Thoracic aorta (tissue), 2 donors: ENCODE results near the gene CYP26A1. TPM values are rescaled to one million over a fixed set of nuclear protein-coding genes. Genes with fewer than 3 reads are reported as not detected.
A peak's percentile ranks its signal among the peaks of the same experiment; 100 is the strongest.

Experiments used
- ATAC-seq: fragments of 150-250 bp; one replicate; pipeline ENCODE4 v1.8.0; 2017; ENCODE audit warnings: low read depth; ENCODE audit not compliant: insufficient number of reproducible peaks, low FRiP score
- DNase-seq: peaks from one replicate; pipeline ENCODE4 v3.0.0-alpha.2; 2020; ENCODE audit warnings: low spot score
- H3K27ac ChIP-seq, 2 donors: fragments of 200-600 bp; sonication (generic); 1 replicate in 1 of 2; 2 replicates in 1 of 2; pipeline ENCODE4 v1.5.1; 2016; ENCODE audit warnings: mild to moderate bottlenecking in 2 of 2, moderate library complexity in 2 of 2
- H3K27me3 ChIP-seq: fragments of 200-600 bp; sonication (generic); replicated peaks from 2 replicates; pipeline ENCODE4 v1.6.0; 2016; ENCODE audit warnings: mild to moderate bottlenecking; ENCODE audit not compliant: insufficient read depth
- H3K36me3 ChIP-seq: fragments of 200-600 bp; sonication (generic); one replicate; pipeline ENCODE4 v1.5.1; 2016
- H3K4me1 ChIP-seq, 2 donors: fragments of 200-600 bp; sonication (generic); 1 replicate in 1 of 2; 2 replicates in 1 of 2; pipeline versions ENCODE4 v1.5.1 to v1.6.0; 2016; ENCODE audit warnings: low read depth in 2 of 2, mild to moderate bottlenecking in 1 of 2; ENCODE audit not compliant: control insufficient read depth in 1 of 2
- H3K4me3 ChIP-seq: fragments of 200-600 bp; sonication (generic); 2 replicates; pipeline ENCODE4 v1.5.1; 2016; ENCODE audit warnings: mild to moderate bottlenecking
- H3K9me3 ChIP-seq: fragments of 200-600 bp; sonication (generic); 2 replicates; pipeline ENCODE4 v1.5.1; 2016
- total RNA-seq, 2 donors: library from RNA; depleted of rRNA; stranded (reverse); fragments of >200 nt; gene quantifications; one replicate each; pipeline versions ENCODE4 v1.1.0 to v1.2.3, GENCODE V29; 2016
- TF ChIP-seq, protein P1 (sequence below): fragments of 200-600 bp; sonication (generic); IDR thresholded peaks from one replicate; pipeline ENCODE4 v1.5.1; 2019; ENCODE audit warnings: antibody characterized with exemption

CYP26A1 gene
- total RNA-seq, 2 donors from 2014 or later = not detected

DNA sequence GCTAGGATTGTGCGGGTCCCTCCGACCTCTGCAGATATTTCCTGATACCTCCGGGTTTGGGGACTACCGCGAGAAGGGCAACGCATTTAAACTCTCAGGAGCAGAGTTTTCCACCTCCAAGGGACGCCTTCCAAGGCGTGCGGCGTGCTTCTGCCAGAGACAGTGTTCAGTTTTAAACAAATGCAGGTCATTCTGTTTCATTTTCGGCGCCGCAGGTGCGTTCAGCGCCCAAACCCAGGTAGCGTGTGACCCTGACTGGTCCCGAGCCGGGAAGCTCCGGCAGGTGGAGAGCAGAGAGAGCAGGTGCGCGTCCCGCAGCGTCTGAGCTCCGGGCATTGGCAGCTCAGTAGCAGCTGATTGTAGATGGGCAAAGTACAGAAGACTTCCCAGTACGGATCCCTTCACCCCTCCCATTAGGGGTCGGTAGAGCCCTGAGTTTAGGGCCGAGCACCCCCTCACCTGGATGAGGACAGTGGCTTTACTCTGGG is 1.4 kb upstream of the CYP26A1 start:
- Histone ChIP-seq H3K27me3 (peaks cover 8% of the 10 kb centered on the region), H3K9me3 (no peaks in the 10 kb centered on the region), H3K27ac (no peak overlapping the region), H3K36me3 (no peaks in the 10 kb centered on the region), H3K4me3 (peak overlapping the region; percentile 74), H3K4me1 (peaks cover 33 to 50% of the 10 kb centered on the region in 2 donors)
- TF ChIP-seq, protein P1, sequence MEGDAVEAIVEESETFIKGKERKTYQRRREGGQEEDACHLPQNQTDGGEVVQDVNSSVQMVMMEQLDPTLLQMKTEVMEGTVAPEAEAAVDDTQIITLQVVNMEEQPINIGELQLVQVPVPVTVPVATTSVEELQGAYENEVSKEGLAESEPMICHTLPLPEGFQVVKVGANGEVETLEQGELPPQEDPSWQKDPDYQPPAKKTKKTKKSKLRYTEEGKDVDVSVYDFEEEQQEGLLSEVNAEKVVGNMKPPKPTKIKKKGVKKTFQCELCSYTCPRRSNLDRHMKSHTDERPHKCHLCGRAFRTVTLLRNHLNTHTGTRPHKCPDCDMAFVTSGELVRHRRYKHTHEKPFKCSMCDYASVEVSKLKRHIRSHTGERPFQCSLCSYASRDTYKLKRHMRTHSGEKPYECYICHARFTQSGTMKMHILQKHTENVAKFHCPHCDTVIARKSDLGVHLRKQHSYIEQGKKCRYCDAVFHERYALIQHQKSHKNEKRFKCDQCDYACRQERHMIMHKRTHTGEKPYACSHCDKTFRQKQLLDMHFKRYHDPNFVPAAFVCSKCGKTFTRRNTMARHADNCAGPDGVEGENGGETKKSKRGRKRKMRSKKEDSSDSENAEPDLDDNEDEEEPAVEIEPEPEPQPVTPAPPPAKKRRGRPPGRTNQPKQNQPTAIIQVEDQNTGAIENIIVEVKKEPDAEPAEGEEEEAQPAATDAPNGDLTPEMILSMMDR = no peak
- ATAC-seq (no peak), DNase-seq (no peak)

DNA sequence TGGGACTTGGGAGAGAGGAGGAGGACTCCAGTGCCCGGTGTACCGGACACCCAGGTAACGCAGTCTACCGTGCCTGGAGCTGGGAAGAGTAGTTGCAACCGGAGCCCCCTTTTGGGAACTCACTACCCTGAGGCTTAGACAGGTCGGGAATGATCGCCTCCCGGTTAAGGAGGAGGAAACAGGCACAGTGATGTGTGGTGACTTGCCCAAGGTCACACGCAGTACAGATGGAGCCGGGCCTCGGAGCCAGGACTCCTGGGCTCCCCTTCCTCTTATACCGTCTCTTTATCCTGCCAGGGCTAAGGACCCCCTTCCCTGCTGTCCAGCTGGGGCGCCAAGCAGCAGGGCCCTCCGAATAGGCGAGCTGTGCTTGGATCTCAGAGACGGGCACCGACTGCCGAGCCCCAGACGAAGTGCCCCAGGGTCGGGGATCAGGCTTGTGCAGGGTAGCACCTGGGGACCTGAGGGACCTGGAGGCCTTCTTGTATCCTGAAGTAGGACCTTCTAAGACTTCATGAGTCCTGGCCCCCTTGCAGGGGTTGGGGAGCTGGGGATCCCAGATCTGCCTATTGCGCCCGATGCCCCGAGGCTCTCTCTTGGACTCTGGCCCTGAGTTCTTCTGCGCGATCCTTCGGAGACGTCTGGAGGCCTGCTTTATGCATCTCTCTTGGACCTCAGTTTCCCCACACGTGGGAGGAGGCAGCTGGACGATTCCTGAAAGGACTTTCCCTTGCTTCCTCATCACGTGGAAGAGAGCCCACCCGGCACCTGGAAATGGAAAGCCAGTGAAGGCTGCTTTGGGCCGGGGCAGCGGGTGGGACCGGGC is 767 bp upstream of the CYP26A1 start:
- Histone ChIP-seq H3K4me3 (peak overlapping the region; percentile 74), H3K36me3 (no peaks in the 10 kb centered on the region), H3K27ac (no peak overlapping the region), H3K27me3 (peaks cover 8% of the 10 kb centered on the region), H3K9me3 (no peaks in the 10 kb centered on the region), H3K4me1 (peaks cover 33 to 48% of the 10 kb centered on the region in 2 donors)
- DNase-seq (no peak), ATAC-seq (no peak)
- TF ChIP-seq, protein P1 = no peak

DNA sequence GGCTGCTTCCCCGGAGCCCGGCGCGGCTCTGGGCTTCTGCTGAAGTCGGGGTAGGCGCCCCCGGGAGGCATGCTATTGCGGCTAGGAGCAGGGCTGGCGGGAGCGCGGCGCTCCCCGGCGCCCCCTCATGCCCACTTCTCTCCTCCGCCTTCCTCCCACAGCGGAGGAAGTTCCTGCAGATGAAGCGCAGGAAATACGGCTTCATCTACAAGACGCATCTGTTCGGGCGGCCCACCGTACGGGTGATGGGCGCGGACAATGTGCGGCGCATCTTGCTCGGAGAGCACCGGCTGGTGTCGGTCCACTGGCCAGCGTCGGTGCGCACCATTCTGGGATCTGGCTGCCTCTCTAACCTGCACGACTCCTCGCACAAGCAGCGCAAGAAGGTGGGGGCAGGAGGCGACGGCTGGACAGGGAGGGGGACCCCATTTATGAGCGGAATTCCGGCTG is 479 bp downstream of the CYP26A1 start:
- Histone ChIP-seq H3K9me3 (no peaks in the 10 kb centered on the region), H3K4me3 (peak overlapping the region; percentile 74), H3K36me3 (no peaks in the 10 kb centered on the region), H3K4me1 (peaks cover 25 to 36% of the 10 kb centered on the region in 2 donors), H3K27ac (no peak overlapping the region), H3K27me3 (peaks cover 8% of the 10 kb centered on the region)
- ATAC-seq (no peak), DNase-seq (no peak)
- TF ChIP-seq, protein P1 = no peak

DNA sequence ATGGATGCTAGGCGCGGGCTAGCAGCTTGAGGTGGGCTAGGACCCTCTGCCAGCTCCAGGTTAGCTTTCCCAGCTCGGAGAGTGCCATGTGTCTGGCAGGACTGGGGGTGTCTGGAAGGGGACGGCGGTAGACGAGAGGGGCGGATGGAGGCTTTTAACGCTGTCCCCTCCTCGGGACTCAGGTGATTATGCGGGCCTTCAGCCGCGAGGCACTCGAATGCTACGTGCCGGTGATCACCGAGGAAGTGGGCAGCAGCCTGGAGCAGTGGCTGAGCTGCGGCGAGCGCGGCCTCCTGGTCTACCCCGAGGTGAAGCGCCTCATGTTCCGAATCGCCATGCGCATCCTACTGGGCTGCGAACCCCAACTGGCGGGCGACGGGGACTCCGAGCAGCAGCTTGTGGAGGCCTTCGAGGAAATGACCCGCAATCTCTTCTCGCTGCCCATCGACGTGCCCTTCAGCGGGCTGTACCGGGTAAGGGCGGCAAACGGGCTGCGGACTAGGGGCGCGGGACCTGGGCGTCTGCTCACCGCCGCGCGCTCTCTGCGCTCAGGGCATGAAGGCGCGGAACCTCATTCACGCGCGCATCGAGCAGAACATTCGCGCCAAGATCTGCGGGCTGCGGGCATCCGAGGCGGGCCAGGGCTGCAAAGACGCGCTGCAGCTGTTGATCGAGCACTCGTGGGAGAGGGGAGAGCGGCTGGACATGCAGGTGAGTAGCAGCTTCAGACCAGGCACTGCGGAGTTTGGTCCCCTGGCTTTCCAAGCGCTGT is 1.1 kb downstream of the CYP26A1 start:
- H3K27me3 ChIP-seq = peaks cover 8% of the 10 kb centered on the region
- TF ChIP-seq, protein P1 = no peak
- peak overlapping the region; percentile 74 for H3K4me3 ChIP-seq
- H3K9me3 ChIP-seq = no peaks in the 10 kb centered on the region
- ATAC-seq (no peak), DNase-seq (no peak)
- no peaks in the 10 kb centered on the region for H3K36me3 ChIP-seq
- no peak overlapping the region for H3K27ac ChIP-seq
- H3K4me1 ChIP-seq = peaks cover 25 to 36% of the 10 kb centered on the region in 2 donors
